Upper lobe of left lung (tissue), 6 donors: ENCODE measurements around the gene TMEM35B. TPM values are rescaled to one million over a fixed set of nuclear protein-coding genes. Genes with fewer than 3 reads are reported as not detected.
A peak's percentile ranks its signal among the peaks of the same experiment; 100 is the strongest.
"Not testable (repeated sequence)": the region's sequence is repeated elsewhere in the genome, so short reads cannot be mapped to it uniquely, and the experiment has no call there.

ENCODE experiments used
- ATAC-seq, 2 donors: fragments of 200-7000 bp; cut with Tn5 transposase; one replicate each; pipeline ENCODE4 v1.9.1; 2022; ENCODE audit warnings: mild to moderate bottlenecking in 2 of 2, moderate library complexity in 2 of 2; ENCODE audit not compliant: low FRiP score in 2 of 2
- DNase-seq, 2 donors: peaks; one replicate each; pipeline ENCODE4 v3.0.0-alpha.2; 2019 to 2020
- H3K27ac ChIP-seq, 4 donors: fragments of 200-600 bp; sonication (generic); one replicate each; pipeline ENCODE4 v1.5.1; 2016 to 2019
- H3K27me3 ChIP-seq, 4 donors: fragments of 200-600 bp; sonication (generic); one replicate each; pipeline ENCODE4 v1.5.1; 2017 to 2019
- H3K36me3 ChIP-seq, 4 donors: fragments of 200-600 bp; sonication (generic); one replicate each; pipeline ENCODE4 v1.5.1; 2016 to 2019
- H3K4me1 ChIP-seq, 4 donors: fragments of 200-600 bp; sonication (generic); one replicate each; pipeline ENCODE4 v1.5.1; 2018 to 2019
- H3K4me3 ChIP-seq, 4 donors: fragments of 200-600 bp; sonication (generic); one replicate each; pipeline ENCODE4 v1.5.1; 2017 to 2019; ENCODE audit warnings: mild to moderate bottlenecking in 2 of 4, moderate library complexity in 1 of 4
- H3K9me3 ChIP-seq, 4 donors: fragments of 200-600 bp; sonication (generic); one replicate each; pipeline ENCODE4 v1.5.1; 2018 to 2019
- EP300 ChIP-seq, 4 donors: sonication (generic); formaldehyde crosslinking; IDR thresholded peaks; one replicate each; pipeline ENCODE4 v1.5.1; 2017; ENCODE audit warnings: antibody characterized with exemption in 4 of 4, control low read depth in 2 of 4
- POLR2A ChIP-seq, 4 donors: fragments of 450-650 bp; IDR thresholded peaks; one replicate each; pipeline ENCODE4 v1.5.1; 2016 to 2017; ENCODE audit warnings: antibody characterized with exemption in 4 of 4, mild to moderate bottlenecking in 2 of 4
- POLR2AphosphoS5 ChIP-seq, 2 donors: sonication (generic); formaldehyde crosslinking; IDR thresholded peaks; one replicate each; pipeline ENCODE4 v1.5.1; 2017; ENCODE audit warnings: antibody characterized with exemption in 2 of 2
- WGBS, 2 donors: methylation state at CpG; one replicate each; pipeline ENCODE4 v1.1.5; 2017 to 2018; 5-methylcytosine and 5-hydroxymethylcytosine counted together
- small RNA-seq, 4 donors: library from RNA; depleted of rRNA; stranded (forward); fragments of <200 nt; gene quantifications; one replicate each; pipeline ENCODE3, GENCODE V24; 2016
- total RNA-seq, 6 donors: library from RNA; depleted of rRNA in 4 of 6; stranded (reverse); fragments of >200 nt in 4 of 6; gene quantifications; one replicate each; pipeline versions ENCODE4 v1.1.0 to v1.2.1, GENCODE V29; 2016 to 2021
- TF ChIP-seq, protein P1 (sequence below), 6 experiments: fragments of 450-650 bp in 4 of 6; fragments of 200-600 bp in 2 of 6; sonication (generic) in 2 of 6; IDR thresholded peaks; one replicate each; pipeline ENCODE4 v1.5.1; 2016 to 2019; ENCODE audit warnings: antibody characterized with exemption in 6 of 6
- donor health status: DM: no; HTN: no; CAD: no; lungs with moderate emphysema.
- donor health status: DM: no; HTN: yes; CAD: no; lungs with severe emphysema.

The TMEM35B gene
- total RNA-seq, 6 donors from 2014 or later, result 8.4 to 49.9 (median 35.5) TPM

DNA sequence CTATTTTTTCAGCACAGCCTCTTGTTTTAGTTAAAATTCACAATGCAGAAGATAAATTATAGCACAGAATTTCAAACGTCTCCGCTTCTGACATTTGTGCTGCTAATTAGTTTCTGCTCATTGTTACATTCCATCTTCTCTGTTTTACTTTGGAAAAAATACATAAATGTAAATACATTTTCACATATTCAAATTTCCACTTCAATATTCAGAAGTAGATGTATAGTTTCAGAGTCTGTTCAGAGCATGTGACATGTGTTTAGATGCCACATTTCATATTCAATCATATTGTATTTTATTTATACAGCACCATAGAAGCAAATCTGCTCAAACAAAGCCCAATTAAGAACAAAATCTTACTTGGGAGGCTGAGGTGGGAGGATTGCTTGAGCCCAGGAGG, 19.6 kb downstream of the TMEM35B start:
- no peak for ATAC-seq
- Histone ChIP-seq H3K27ac (no peak overlapping the region), H3K4me1 (no peaks in the 10 kb centered on the region), H3K27me3 (no peaks in the 10 kb centered on the region), H3K4me3 (no peak overlapping the region), H3K9me3 (no peaks in the 10 kb centered on the region), H3K36me3 (no peaks in the 10 kb centered on the region)
- DNase-seq, result no peak
- WGBS, 2 donors, result 87 to 89% methylated on average over 2 of the region's 2 CpGs
- TF ChIP-seq, protein P1, sequence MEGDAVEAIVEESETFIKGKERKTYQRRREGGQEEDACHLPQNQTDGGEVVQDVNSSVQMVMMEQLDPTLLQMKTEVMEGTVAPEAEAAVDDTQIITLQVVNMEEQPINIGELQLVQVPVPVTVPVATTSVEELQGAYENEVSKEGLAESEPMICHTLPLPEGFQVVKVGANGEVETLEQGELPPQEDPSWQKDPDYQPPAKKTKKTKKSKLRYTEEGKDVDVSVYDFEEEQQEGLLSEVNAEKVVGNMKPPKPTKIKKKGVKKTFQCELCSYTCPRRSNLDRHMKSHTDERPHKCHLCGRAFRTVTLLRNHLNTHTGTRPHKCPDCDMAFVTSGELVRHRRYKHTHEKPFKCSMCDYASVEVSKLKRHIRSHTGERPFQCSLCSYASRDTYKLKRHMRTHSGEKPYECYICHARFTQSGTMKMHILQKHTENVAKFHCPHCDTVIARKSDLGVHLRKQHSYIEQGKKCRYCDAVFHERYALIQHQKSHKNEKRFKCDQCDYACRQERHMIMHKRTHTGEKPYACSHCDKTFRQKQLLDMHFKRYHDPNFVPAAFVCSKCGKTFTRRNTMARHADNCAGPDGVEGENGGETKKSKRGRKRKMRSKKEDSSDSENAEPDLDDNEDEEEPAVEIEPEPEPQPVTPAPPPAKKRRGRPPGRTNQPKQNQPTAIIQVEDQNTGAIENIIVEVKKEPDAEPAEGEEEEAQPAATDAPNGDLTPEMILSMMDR (IDR thresholded peaks at IDR 0.05), result no peak
- TF ChIP-seq POLR2A (IDR thresholded peaks at IDR 0.05) (no peak), POLR2AphosphoS5 (IDR thresholded peaks at IDR 0.05) (no peak), EP300 (IDR thresholded peaks at IDR 0.05) (no peak)

DNA sequence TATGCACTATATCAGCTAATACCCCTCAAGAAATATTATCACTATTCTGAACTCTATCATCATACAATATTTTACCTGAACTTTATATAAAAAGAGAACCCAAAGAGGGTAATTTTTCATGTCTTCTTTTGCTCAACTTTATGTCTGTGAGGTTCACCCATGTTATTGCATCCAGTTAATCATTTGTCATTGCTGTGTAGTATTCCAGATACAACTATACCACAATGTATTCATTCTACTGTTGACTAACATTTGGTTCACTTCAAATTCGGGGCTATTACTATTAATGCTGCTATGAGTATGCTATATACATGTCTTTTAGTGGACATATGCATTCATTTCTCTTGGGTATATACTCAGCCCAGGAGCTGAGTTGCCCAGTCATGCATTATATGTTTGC, 34.7 kb downstream of the TMEM35B start:
- DNase-seq (no peak), ATAC-seq (no peak)
- no peaks in the 10 kb centered on the region for H3K4me1 ChIP-seq
- H3K27me3 ChIP-seq, result no peaks in the 10 kb centered on the region
- H3K4me3 ChIP-seq, result no peak overlapping the region
- TF ChIP-seq EP300 (IDR thresholded peaks at IDR 0.05), result no peak
- TF ChIP-seq, protein P1 (IDR thresholded peaks at IDR 0.05), result no peak
- TF ChIP-seq POLR2AphosphoS5 (IDR thresholded peaks at IDR 0.05), result no peak
- TF ChIP-seq POLR2A (IDR thresholded peaks at IDR 0.05), result no peak
- no peaks in the 10 kb centered on the region for H3K36me3 ChIP-seq
- no peak overlapping the region for H3K27ac ChIP-seq
- no peaks in the 10 kb centered on the region for H3K9me3 ChIP-seq
- 30 to 63% methylated on average over 1 of the region's 1 CpG for WGBS, 2 donors

DNA sequence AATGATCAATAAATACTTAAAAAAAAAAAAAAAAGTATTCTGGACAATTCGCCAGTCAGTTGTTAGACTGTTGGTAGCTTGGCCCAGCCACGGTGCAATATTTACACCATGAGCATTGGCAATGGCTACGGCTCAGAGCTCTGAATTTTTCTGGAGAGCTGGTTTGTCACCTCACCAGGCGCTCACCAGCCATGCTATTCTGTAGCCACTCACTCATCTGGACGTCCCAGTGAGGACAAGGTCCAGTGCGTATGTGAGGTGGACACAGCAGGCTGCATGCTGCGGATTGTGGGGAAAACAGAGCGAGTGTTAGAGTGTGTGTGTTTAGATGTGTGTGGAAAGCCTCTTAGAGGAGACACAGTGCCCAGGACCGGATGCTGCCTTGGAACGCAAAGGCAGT, 36.4 kb downstream of the TMEM35B start:
- not testable (repeated sequence) for H3K9me3 ChIP-seq, H3K36me3 ChIP-seq, H3K4me1 ChIP-seq, H3K27ac ChIP-seq, DNase-seq, ATAC-seq, H3K27me3 ChIP-seq, H3K4me3 ChIP-seq
- WGBS, 2 donors, result 89 to 90% methylated on average over 10 of the region's 10 CpGs

DNA sequence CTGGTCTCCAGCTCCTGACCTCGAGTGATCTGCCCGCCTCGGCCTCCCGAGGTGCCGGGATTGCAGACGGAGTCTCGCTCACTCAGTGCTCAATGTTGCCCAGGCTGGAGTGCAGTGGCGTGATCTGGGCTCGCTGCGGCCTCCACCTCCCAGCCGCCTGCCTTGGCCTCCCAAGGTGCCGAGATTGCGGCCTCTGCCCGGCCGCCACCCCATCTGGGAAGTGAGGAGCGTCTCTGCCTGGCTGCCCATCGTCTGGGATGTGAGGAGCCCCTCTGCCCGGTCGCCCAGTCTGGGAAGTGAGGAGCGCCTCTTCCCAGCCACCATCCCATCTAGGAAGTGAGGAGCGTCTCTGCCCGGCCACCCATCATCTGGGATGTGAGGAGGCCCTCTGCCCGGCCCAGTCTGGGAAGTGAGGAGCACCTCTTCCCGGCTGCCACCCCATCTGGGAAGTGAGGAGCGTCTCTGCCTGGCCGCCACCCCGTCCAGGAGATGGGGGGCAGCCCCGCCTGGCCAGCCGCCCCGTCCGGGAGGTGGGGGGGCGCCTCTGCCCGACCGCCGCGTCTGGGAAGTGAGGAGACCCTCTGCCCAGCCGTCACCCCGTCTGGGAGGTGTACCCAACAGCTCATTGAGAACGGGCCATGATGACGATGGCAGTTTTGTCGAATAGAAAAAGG, 37.4 kb downstream of the TMEM35B start:
- WGBS, 2 donors, result 94 to 97% methylated on average over 15 to 39 of the region's 41 CpGs
- not testable (repeated sequence) for ATAC-seq

DNA sequence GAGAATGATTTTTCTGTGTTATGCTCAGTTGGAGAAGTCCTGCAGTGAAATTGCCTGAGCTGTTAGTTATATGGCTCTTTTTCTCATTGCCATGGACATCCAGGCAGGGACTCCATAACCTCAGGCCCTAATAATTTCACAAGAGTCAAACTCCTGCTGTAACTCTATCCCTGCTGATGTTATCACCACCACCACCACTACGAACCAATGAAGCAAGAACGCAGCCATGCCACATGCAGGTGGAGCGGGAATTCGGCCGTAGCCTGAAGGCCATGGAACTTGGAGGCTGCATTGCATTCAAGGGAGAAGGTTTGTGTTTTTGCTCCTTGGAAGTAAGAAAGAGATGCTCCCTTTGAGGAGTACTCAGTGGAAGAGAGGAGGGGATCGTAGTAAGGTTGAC, 38.9 kb downstream of the TMEM35B start:
- 88 to 89% methylated on average over 6 of the region's 6 CpGs for WGBS, 2 donors
- no peak for DNase-seq
- no peak overlapping the region for H3K4me3 ChIP-seq

More for the DNA sequence above, 37.4 kb downstream of the TMEM35B start:
- peak in 1 of 2 donors; percentile 51 for DNase-seq
- H3K4me1 ChIP-seq, H3K36me3 ChIP-seq, H3K4me3 ChIP-seq, H3K27ac ChIP-seq, H3K9me3 ChIP-seq, H3K27me3 ChIP-seq: not testable (repeated sequence)

DNA sequence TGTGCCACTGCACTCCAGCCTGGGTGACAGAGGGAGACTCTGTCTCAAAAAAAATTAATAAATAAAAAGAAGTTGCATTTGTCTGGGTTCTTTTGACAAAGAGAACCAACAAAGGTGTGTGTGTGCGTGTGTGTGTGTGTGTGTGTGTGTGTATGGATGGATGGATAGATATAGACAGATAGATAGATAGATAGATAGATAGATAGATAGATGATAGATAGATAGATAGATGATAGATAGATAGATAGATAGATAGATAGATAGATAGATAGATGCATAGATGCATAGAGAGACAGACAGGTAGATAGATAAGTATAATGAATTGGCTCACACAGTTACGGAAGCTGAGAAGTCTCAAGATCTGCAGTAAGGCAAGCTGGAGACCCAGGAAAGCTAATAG, 43.3 kb downstream of the TMEM35B start:
- H3K4me1 ChIP-seq, H3K36me3 ChIP-seq, H3K4me3 ChIP-seq, H3K27ac ChIP-seq, DNase-seq, ATAC-seq, H3K9me3 ChIP-seq, H3K27me3 ChIP-seq: not testable (repeated sequence)
- 91% methylated on average over 2 of the region's 2 CpGs for WGBS, 2 donors

More for the DNA sequence above, 38.9 kb downstream of the TMEM35B start:
- Histone ChIP-seq H3K9me3 (no peaks in the 10 kb centered on the region), H3K4me1 (no peaks in the 10 kb centered on the region), H3K27ac (no peak overlapping the region), H3K36me3 (no peaks in the 10 kb centered on the region), H3K27me3 (no peaks in the 10 kb centered on the region)
- ATAC-seq, result no peak
- TF ChIP-seq POLR2A (IDR thresholded peaks at IDR 0.05) (no peak), POLR2AphosphoS5 (IDR thresholded peaks at IDR 0.05) (no peak), EP300 (IDR thresholded peaks at IDR 0.05) (no peak)
- TF ChIP-seq, protein P1 (IDR thresholded peaks at IDR 0.05), result no peak

Small RNA genes within 50 kb of the gene (small RNA-seq; reads per million reads assigned to genes)
- gene TMEM35B, result 0 reads per million in 4 donors

Other genes with a start within 250 kb of the TMEM35B start
- under 1 TPM in 3 of 6 donors, not detected in 3; 0.17 to 0.89 (median 0.30) TPM for gene GJB5, start 230.3 kb downstream of the TMEM35B start, total RNA-seq
- not detected for gene GJB4, start 225.6 kb downstream of the TMEM35B start, total RNA-seq
- gene GJB3, start 204.1 kb downstream of the TMEM35B start, total RNA-seq, result 1 to 10 TPM in 2 of 6 donors, under 1 TPM in 2, not detected in 2; 0.29 to 3.3 (median 1.4) TPM
- 10 to 100 TPM in 4 of 6 donors, 1 to 10 TPM in 2; 5.2 to 41.1 (median 19.2) TPM for gene GJA4, start 192.3 kb downstream of the TMEM35B start, total RNA-seq
- gene SMIM12, start 125.6 kb downstream of the TMEM35B start, total RNA-seq, result 10 to 100 TPM in 5 of 6 donors, 1 to 10 TPM in 1; 6.3 to 46.6 (median 30.9) TPM
- under 1 TPM in 5 of 6 donors, not detected in 1; under 0.01 to 0.57 (median 0.30) TPM for gene DLGAP3, start 55.7 kb downstream of the TMEM35B start, total RNA-seq
- 10 to 100 TPM; 10.8 to 27.9 (median 23.8) TPM for gene ZMYM6, start 46.6 kb upstream of the TMEM35B start, total RNA-seq
- 10 to 100 TPM in 4 of 6 donors, 1 to 10 TPM in 2; 6.3 to 16.6 (median 10.3) TPM for gene ZMYM1, start 94.0 kb upstream of the TMEM35B start, total RNA-seq
- 100 to 1,000 TPM; 154 to 526 (median 209) TPM for gene SFPQ, start 207.8 kb upstream of the TMEM35B start, total RNA-seq